ENCODE results near the gene AP1G2. TPM values are rescaled to one million over a fixed set of nuclear protein-coding genes. Genes with fewer than 3 reads are reported as not detected.

The AP1G2 gene
- total and polyA plus RNA-seq, 2 of the 13 experiments (the other 11 are each of a cell fraction or from before 2014, with no cell fraction given), result 96.9 to 611 TPM

DNA sequence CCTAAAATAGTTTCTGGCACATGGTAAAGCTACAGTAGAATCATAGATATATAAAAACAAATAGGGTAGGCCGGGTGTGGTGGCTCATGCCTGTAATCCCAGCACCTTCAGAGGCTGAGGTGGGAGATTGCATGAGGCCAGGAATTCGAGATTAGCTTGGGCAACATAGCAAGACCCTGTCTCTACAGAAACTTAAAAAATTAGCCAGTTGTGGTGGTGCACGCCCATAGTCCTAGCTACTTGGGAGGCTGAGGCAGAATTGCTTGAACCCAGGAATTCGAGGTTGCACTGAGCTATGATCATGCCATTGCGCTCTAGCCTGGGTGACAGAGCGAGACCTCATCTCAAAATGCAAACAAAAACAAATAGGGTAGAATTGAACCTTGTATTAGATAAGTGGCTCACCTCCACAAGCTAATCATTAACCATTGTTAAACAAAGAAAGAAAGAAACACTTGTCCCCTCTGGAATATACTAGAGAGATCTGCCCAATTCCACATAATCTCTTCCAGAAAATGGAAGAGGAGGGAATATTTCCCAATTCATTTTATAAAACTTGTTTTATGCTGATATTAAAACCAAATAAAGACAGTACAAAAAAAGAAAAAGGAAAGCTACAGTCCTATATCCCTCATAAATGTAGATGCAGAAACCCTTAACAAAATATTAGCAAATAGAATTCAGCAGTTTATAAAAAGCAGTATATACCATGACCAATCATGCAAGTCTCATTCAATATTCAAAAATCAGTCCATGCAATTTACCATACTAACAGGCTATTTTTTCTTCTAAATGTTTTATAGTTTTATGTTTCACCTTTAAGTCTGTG lies 45.9 kb upstream of the AP1G2 start (continued):
- TF ChIP-seq, protein P1, sequence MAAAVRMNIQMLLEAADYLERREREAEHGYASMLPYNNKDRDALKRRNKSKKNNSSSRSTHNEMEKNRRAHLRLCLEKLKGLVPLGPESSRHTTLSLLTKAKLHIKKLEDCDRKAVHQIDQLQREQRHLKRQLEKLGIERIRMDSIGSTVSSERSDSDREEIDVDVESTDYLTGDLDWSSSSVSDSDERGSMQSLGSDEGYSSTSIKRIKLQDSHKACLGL (CRISPR knock-in tag; IDR thresholded peaks at IDR 0.05), result no peak
- TF ChIP-seq ZFAT (CRISPR knock-in tag; conservative IDR thresholded peaks at IDR 0.05) (no peak), SP4 (CRISPR knock-in tag; IDR thresholded peaks at IDR 0.05) (no peak), ZEB1 (IDR thresholded peaks at IDR 0.05; ENCODE audit: insufficient replicate concordance, low read depth) (no peak), MTA1 (CRISPR knock-in tag; IDR thresholded peaks at IDR 0.05; ENCODE audit: borderline replicate concordance) (0 out of 2 replicates have a peak, but pooled peaks have one; percentile 43), ZNF224 (CRISPR knock-in tag; IDR thresholded peaks at IDR 0.05) (no peak), ISL2 (CRISPR knock-in tag; IDR thresholded peaks at IDR 0.05) (peak; percentile 74; the same call in 1 of the 2 replicates), SMARCC2 (IDR thresholded peaks at IDR 0.05) (no peak)
- TF ChIP-seq, protein P2, sequence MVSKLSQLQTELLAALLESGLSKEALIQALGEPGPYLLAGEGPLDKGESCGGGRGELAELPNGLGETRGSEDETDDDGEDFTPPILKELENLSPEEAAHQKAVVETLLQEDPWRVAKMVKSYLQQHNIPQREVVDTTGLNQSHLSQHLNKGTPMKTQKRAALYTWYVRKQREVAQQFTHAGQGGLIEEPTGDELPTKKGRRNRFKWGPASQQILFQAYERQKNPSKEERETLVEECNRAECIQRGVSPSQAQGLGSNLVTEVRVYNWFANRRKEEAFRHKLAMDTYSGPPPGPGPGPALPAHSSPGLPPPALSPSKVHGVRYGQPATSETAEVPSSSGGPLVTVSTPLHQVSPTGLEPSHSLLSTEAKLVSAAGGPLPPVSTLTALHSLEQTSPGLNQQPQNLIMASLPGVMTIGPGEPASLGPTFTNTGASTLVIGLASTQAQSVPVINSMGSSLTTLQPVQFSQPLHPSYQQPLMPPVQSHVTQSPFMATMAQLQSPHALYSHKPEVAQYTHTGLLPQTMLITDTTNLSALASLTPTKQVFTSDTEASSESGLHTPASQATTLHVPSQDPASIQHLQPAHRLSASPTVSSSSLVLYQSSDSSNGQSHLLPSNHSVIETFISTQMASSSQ (IDR thresholded peaks at IDR 0.05; ENCODE audit: low read depth), result peak; percentile 100
- TF ChIP-seq, protein P2 (CRISPR knock-in tag; IDR thresholded peaks at IDR 0.05; ENCODE audit: borderline replicate concordance), result peak; percentile 100
- TF ChIP-seq, protein P3, sequence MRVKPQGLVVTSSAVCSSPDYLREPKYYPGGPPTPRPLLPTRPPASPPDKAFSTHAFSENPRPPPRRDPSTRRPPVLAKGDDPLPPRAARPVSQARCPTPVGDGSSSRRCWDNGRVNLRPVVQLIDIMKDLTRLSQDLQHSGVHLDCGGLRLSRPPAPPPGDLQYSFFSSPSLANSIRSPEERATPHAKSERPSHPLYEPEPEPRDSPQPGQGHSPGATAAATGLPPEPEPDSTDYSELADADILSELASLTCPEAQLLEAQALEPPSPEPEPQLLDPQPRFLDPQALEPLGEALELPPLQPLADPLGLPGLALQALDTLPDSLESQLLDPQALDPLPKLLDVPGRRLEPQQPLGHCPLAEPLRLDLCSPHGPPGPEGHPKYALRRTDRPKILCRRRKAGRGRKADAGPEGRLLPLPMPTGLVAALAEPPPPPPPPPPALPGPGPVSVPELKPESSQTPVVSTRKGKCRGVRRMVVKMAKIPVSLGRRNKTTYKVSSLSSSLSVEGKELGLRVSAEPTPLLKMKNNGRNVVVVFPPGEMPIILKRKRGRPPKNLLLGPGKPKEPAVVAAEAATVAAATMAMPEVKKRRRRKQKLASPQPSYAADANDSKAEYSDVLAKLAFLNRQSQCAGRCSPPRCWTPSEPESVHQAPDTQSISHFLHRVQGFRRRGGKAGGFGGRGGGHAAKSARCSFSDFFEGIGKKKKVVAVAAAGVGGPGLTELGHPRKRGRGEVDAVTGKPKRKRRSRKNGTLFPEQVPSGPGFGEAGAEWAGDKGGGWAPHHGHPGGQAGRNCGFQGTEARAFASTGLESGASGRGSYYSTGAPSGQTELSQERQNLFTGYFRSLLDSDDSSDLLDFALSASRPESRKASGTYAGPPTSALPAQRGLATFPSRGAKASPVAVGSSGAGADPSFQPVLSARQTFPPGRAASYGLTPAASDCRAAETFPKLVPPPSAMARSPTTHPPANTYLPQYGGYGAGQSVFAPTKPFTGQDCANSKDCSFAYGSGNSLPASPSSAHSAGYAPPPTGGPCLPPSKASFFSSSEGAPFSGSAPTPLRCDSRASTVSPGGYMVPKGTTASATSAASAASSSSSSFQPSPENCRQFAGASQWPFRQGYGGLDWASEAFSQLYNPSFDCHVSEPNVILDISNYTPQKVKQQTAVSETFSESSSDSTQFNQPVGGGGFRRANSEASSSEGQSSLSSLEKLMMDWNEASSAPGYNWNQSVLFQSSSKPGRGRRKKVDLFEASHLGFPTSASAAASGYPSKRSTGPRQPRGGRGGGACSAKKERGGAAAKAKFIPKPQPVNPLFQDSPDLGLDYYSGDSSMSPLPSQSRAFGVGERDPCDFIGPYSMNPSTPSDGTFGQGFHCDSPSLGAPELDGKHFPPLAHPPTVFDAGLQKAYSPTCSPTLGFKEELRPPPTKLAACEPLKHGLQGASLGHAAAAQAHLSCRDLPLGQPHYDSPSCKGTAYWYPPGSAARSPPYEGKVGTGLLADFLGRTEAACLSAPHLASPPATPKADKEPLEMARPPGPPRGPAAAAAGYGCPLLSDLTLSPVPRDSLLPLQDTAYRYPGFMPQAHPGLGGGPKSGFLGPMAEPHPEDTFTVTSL (CRISPR knock-in tag; IDR thresholded peaks at IDR 0.05; ENCODE audit: borderline replicate concordance), result no peak
- TF ChIP-seq, protein P4, sequence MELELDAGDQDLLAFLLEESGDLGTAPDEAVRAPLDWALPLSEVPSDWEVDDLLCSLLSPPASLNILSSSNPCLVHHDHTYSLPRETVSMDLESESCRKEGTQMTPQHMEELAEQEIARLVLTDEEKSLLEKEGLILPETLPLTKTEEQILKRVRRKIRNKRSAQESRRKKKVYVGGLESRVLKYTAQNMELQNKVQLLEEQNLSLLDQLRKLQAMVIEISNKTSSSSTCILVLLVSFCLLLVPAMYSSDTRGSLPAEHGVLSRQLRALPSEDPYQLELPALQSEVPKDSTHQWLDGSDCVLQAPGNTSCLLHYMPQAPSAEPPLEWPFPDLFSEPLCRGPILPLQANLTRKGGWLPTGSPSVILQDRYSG (CRISPR knock-in tag; IDR thresholded peaks at IDR 0.05), result no peak
- TF ChIP-seq, protein P5, sequence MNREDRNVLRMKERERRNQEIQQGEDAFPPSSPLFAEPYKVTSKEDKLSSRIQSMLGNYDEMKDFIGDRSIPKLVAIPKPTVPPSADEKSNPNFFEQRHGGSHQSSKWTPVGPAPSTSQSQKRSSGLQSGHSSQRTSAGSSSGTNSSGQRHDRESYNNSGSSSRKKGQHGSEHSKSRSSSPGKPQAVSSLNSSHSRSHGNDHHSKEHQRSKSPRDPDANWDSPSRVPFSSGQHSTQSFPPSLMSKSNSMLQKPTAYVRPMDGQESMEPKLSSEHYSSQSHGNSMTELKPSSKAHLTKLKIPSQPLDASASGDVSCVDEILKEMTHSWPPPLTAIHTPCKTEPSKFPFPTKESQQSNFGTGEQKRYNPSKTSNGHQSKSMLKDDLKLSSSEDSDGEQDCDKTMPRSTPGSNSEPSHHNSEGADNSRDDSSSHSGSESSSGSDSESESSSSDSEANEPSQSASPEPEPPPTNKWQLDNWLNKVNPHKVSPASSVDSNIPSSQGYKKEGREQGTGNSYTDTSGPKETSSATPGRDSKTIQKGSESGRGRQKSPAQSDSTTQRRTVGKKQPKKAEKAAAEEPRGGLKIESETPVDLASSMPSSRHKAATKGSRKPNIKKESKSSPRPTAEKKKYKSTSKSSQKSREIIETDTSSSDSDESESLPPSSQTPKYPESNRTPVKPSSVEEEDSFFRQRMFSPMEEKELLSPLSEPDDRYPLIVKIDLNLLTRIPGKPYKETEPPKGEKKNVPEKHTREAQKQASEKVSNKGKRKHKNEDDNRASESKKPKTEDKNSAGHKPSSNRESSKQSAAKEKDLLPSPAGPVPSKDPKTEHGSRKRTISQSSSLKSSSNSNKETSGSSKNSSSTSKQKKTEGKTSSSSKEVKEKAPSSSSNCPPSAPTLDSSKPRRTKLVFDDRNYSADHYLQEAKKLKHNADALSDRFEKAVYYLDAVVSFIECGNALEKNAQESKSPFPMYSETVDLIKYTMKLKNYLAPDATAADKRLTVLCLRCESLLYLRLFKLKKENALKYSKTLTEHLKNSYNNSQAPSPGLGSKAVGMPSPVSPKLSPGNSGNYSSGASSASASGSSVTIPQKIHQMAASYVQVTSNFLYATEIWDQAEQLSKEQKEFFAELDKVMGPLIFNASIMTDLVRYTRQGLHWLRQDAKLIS (CRISPR knock-in tag; IDR thresholded peaks at IDR 0.05), result no peak
